Kidney glomerular epithelial cell (primary cell): Measurements from ENCODE around the gene LRRC8D.

Source experiments
- DNase-seq: peaks from one replicate; lab custom pipeline; 2025; lab: John Stamatoyannopoulos, UW

LRRC8D gene

GRCh38 chr1:89896105-89896942 lies 75.5 kb downstream of the LRRC8D start:
- no peak for DNase-seq

GRCh38 chr1:89897347-89898133 lies 76.7 kb downstream of the LRRC8D start:
- no peak for DNase-seq

GRCh38 chr1:89898150-89898549 lies 77.3 kb downstream of the LRRC8D start:
- no peak for DNase-seq

GRCh38 chr1:89898695-89899470 lies 78.1 kb downstream of the LRRC8D start:
- DNase-seq: no peak

- no peak for DNase-seq
Observed at GRCh38 chr1:89900323-89900722, 79.5 kb downstream of the LRRC8D start.

- DNase-seq: no peak
Observed at GRCh38 chr1:89900791-89901708, 80.2 kb downstream of the LRRC8D start.

- no peak for DNase-seq
Observed at GRCh38 chr1:89901957-89902669, 81.3 kb downstream of the LRRC8D start.

GRCh38 chr1:89903550-89903949 lies 82.7 kb downstream of the LRRC8D start:
- DNase-seq: no peak

- no peak for DNase-seq
Observed at GRCh38 chr1:89904219-89904980, 83.6 kb downstream of the LRRC8D start.

- DNase-seq: no peak
Observed at GRCh38 chr1:89905395-89906058, 84.7 kb downstream of the LRRC8D start.

GRCh38 chr1:89906088-89906487 lies 85.3 kb downstream of the LRRC8D start:
- no peak for DNase-seq

- peak; percentile 33 for DNase-seq
Observed at GRCh38 chr1:89907727-89908212, 86.9 kb downstream of the LRRC8D start.

GRCh38 chr1:89908273-89908671 lies 87.4 kb downstream of the LRRC8D start:
- no peak for DNase-seq

GRCh38 chr1:89908672-89909436 lies 88.0 kb downstream of the LRRC8D start:
- peak; percentile 21 for DNase-seq

- DNase-seq: no peak
Observed at GRCh38 chr1:89910268-89910667, 89.4 kb downstream of the LRRC8D start.

GRCh38 chr1:89910780-89911179 lies 89.9 kb downstream of the LRRC8D start:
- peak; percentile 80 for DNase-seq

GRCh38 chr1:89911191-89911991 lies 90.6 kb downstream of the LRRC8D start:
- no peak for DNase-seq

- no peak for DNase-seq
Observed at GRCh38 chr1:89912073-89912472, 91.2 kb downstream of the LRRC8D start.
